K562 (cell line): ENCODE measurements around the gene EIF3I. TPM values are rescaled to one million over a fixed set of nuclear protein-coding genes. Genes with fewer than 3 reads are reported as not detected.

ENCODE experiments used
- GABPA ChIP-seq: fragments of 200-800 bp; sonication (Bioruptor generic); conservative IDR thresholded peaks from 2 replicates; pipeline ENCODE4 v1.6.1; 2016; ENCODE audit warnings: low read depth, missing genetic modification characterization, missing compliant biosample characterization
- KLF16 ChIP-seq: IDR thresholded peaks from 2 replicates; pipeline ENCODE4 v1.6.1; 2016; ENCODE audit warnings: antibody characterized with exemption
- MCM2 ChIP-seq: fragments of 450-650 bp; IDR thresholded peaks from 2 replicates; pipeline ENCODE4 v1.6.1; 2017; ENCODE audit warnings: low read depth, mild to moderate bottlenecking
- NR2C1 ChIP-seq, 2 experiments: fragments of 450-650 bp; IDR thresholded peaks; 2 replicates each; pipeline ENCODE4 v1.6.1; 2017; ENCODE audit warnings: mild to moderate bottlenecking in 2 of 2, antibody characterized with exemption in 1 of 2, inconsistent platforms in 1 of 2, missing compliant biosample characterization in 1 of 2, missing genetic modification characterization in 1 of 2
- NR4A1 ChIP-seq, 2 experiments: fragments of 250-450 bp in 1 of 2; fragments of 450-650 bp in 1 of 2; sonication (Bioruptor Pico) in 1 of 2; IDR thresholded peaks; 2 replicates each; pipeline versions ENCODE4 v1.4.0 to v1.6.1; 2016 to 2020; ENCODE audit warnings: mild to moderate bottlenecking in 2 of 2, missing compliant biosample characterization in 1 of 2, missing genetic modification characterization in 1 of 2, moderate library complexity in 1 of 2
- SMAD3 ChIP-seq: fragments of 450-650 bp; formaldehyde crosslinking; conservative IDR thresholded peaks from 2 replicates; pipeline ENCODE4 v1.4.0; 2020; ENCODE audit warnings: mild to moderate bottlenecking
- TFAM ChIP-seq: fragments of 250-450 bp; sonication (Bioruptor Pico); conservative IDR thresholded peaks from 2 replicates; pipeline ENCODE4 v1.5.0; 2021; ENCODE audit warnings: mild to moderate bottlenecking, moderate library complexity
- THRAP3 ChIP-seq: fragments of 450-650 bp; IDR thresholded peaks from 2 replicates; pipeline ENCODE4 v1.6.1; 2016; ENCODE audit warnings: mild to moderate bottlenecking, inconsistent platforms, borderline replicate concordance
- ZFP1 ChIP-seq: fragments of 450-650 bp; formaldehyde crosslinking; IDR thresholded peaks from 2 replicates; pipeline ENCODE4 v1.4.0; 2020; ENCODE audit warnings: mild to moderate bottlenecking, mixed read lengths
- ZNF133 ChIP-seq: fragments of 250-450 bp; sonication (Bioruptor Pico); IDR thresholded peaks from 2 replicates; pipeline ENCODE4 v1.4.0; 2020; ENCODE audit warnings: mild to moderate bottlenecking
- polyA plus RNA-seq, 8 experiments: library from polyadenylated mRNA; depleted of rRNA in 4 of 8; stranded (reverse) in 5 of 8; unstranded in 3 of 8; fragments of >200 nt; fragmentation: Nextera tagmentation in 2 of 8; fragmentation: Illumina TruSeq in 1 of 8; extraction: Ambion mirVana in 2 of 8; extraction: Trizol in 1 of 8; gene quantifications; 2 replicates each; pipeline versions ENCODE4 v1.2.1 to v1.2.3, GENCODE V29; 2011 to 2014; ENCODE audit warnings: inconsistent platforms in 1 of 8, missing spikeins in 1 of 8
- total RNA-seq, 7 experiments: library from RNA; depleted of rRNA in 6 of 7; stranded (reverse); fragments of >200 nt in 6 of 7; fragmentation: Illumina TruSeq in 2 of 7; extraction: Trizol in 2 of 7; gene quantifications; 2 replicates each; pipeline versions ENCODE4 v1.2.1 to v1.2.3, GENCODE V29; 2011 to 2021; ENCODE audit warnings: low replicate concordance in 1 of 7
- TF ChIP-seq, protein P1 (sequence below), 2 experiments: fragments of 450-650 bp; IDR thresholded peaks; 2 replicates each; pipeline ENCODE4 v1.6.1; 2016; ENCODE audit warnings: mild to moderate bottlenecking in 2 of 2, borderline replicate concordance in 1 of 2, low read depth in 1 of 2, moderate library complexity in 1 of 2
- TF ChIP-seq, protein P2 (sequence below): fragments of 450-650 bp; IDR thresholded peaks from 2 replicates; pipeline ENCODE4 v1.6.1; 2018; ENCODE audit not compliant: partially characterized antibody
- TF ChIP-seq, protein P3 (sequence below): fragments of 250-450 bp; sonication (Bioruptor Pico); IDR thresholded peaks from 2 replicates; pipeline ENCODE4 v1.4.0; 2020

EIF3I gene
- total and polyA plus RNA-seq, 9 of the 15 experiments (the other 6 are each of a cell fraction or from before 2014, with no cell fraction given): 414 to 1,526 (median 635) TPM

DNA sequence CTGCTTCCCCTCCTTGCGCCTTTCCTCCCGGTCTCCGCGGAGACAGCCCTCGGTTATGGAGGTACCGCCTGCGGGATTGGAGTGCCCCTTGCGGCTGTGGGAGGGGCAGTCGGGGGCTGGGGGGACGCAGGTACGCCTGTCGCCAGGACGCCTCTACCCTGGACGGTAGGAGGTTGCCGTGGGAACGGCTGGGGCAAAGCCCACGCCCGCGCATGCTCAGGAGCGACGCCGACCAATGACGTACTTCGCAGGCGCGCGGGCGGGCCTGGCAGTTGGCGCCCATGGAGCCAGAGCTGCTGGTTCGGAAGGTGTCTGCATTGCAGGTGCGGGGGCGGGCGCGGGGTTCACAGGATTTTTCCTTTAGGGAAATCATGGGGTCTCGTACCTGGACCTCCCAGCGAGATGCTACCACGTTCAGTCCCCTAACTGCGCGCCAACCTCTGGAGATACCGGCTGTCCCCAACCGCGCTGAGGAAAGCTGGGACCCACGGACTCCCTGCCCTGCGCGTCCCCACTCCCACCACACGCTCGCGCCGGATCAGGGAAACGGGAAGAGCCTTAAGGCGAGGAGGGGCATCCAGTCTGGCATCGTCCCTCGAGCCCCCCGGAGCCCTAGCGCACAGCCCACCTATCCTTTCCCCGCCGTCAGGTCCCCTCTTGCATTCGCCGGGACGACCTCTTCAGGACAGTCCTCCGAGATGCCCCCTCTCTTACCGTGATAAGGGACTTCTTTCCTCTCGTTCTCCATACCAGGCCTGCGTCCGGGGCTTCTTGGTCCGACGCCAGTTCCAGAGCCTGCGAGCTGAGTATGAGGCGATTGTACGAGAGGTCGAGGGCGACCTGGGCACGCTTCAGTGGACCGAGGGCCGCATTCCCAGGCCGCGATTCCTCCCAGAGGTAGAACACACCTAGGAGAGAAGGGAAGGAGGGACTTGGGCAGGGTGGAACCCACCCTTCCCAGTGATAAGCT lies 16.5 kb upstream of the EIF3I start, which contains the start of gene IQCC (continued):
- TF ChIP-seq, protein P1, sequence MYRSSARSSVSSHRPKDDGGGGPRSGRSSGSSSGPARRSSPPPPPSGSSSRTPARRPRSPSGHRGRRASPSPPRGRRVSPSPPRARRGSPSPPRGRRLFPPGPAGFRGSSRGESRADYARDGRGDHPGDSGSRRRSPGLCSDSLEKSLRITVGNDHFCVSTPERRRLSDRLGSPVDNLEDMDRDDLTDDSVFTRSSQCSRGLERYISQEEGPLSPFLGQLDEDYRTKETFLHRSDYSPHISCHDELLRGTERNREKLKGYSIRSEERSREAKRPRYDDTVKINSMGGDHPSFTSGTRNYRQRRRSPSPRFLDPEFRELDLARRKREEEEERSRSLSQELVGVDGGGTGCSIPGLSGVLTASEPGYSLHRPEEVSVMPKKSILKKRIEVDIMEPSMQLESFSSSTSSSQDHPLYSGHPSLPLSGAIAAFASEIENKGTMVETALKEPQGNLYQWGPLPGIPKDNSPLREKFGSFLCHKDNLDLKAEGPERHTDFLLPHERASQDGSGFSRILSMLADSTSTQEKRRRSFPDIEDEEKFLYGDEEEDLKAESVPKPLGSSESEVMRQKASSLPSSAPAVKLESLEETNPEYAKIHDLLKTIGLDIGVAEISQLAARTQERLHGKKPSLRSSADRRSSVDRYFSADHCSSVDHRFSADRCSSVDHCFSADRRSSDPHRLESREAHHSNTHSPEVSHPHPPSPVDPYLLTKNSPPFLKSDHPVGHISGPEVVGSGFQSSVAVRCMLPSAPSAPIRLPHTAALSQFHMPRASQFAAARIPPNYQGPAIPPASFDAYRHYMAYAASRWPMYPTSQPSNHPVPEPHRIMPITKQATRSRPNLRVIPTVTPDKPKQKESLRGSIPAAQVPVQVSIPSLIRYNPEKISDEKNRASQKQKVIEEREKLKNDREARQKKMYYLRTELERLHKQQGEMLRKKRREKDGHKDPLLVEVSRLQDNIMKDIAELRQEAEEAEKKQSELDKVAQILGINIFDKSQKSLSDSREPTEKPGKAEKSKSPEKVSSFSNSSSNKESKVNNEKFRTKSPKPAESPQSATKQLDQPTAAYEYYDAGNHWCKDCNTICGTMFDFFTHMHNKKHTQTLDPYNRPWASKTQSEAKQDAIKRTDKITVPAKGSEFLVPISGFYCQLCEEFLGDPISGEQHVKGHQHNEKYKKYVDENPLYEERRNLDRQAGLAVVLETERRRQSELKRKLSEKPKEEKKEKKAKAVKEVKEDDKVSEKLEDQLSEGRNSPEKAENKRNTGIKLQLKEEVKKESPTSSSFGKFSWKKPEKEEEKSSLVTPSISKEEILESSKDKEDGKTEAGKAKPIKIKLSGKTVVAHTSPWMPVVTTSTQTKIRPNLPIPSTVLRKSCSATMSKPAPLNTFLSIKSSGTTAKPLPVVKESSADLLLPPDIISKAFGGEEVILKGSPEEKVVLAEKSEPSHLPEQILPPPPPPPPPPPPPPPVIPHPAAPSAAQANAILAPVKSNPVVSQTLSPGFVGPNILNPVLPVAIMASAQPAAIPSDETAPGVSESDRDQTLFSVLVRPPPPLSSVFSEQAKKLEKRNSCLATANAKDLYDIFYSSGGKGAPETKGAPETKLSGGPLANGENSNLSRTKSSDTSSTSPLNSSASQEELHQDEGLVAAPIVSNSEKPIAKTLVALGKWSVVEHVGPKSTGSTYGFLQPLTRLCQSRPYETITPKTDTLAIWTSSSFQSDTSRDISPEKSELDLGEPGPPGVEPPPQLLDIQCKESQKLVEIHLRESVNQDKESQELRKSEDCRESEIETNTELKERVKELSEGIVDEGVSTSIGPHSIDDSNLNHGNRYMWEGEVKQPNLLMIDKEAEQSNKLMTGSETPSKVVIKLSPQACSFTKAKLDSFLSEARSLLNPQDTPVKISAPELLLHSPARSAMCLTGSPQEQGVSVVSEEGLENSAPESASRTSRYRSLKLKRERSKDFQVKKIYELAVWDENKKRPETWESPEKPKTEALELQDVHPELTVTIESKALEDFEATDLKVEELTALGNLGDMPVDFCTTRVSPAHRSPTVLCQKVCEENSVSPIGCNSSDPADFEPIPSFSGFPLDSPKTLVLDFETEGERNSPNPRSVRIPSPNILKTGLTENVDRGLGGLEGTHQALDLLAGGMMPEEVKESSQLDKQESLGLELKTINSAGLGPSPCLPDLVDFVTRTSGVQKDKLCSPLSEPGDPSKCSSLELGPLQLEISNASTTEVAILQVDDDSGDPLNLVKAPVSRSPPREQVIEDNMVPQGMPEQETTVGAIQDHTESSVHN (IDR thresholded peaks at IDR 0.05; ENCODE audit: borderline replicate concordance in 1 of 2, low read depth in 1 of 2): no peak
- TF ChIP-seq THRAP3: no peak
- TF ChIP-seq ZNF133: no peak
- TF ChIP-seq ZFP1 (CRISPR knock-in tag): no peak
- no peak for TF ChIP-seq GABPA (tag)
- no peak for TF ChIP-seq TFAM (CRISPR knock-in tag)
- no peak; the same call in 1 of the 2 replicates for TF ChIP-seq NR4A1 (CRISPR knock-in tag; IDR thresholded peaks at IDR 0.05)
- no peak for TF ChIP-seq NR4A1 (tag; IDR thresholded peaks at IDR 0.05)
- TF ChIP-seq, protein P2, sequence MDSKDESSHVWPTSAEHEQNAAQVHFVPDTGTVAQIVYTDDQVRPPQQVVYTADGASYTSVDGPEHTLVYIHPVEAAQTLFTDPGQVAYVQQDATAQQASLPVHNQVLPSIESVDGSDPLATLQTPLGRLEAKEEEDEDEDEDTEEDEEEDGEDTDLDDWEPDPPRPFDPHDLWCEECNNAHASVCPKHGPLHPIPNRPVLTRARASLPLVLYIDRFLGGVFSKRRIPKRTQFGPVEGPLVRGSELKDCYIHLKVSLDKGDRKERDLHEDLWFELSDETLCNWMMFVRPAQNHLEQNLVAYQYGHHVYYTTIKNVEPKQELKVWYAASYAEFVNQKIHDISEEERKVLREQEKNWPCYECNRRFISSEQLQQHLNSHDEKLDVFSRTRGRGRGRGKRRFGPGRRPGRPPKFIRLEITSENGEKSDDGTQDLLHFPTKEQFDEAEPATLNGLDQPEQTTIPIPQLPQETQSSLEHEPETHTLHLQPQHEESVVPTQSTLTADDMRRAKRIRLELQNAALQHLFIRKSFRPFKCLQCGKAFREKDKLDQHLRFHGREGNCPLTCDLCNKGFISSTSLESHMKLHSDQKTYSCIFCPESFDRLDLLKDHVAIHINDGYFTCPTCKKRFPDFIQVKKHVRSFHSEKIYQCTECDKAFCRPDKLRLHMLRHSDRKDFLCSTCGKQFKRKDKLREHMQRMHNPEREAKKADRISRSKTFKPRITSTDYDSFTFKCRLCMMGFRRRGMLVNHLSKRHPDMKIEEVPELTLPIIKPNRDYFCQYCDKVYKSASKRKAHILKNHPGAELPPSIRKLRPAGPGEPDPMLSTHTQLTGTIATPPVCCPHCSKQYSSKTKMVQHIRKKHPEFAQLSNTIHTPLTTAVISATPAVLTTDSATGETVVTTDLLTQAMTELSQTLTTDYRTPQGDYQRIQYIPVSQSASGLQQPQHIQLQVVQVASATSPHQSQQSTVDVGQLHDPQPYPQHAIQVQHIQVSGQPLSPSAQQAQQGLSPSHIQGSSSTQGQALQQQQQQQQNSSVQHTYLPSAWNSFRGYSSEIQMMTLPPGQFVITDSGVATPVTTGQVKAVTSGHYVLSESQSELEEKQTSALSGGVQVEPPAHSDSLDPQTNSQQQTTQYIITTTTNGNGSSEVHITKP: no peak
- no peak for TF ChIP-seq KLF16
- TF ChIP-seq SMAD3 (CRISPR knock-in tag): peak; percentile 9; the same call in 1 of the 2 replicates
- TF ChIP-seq, protein P3, sequence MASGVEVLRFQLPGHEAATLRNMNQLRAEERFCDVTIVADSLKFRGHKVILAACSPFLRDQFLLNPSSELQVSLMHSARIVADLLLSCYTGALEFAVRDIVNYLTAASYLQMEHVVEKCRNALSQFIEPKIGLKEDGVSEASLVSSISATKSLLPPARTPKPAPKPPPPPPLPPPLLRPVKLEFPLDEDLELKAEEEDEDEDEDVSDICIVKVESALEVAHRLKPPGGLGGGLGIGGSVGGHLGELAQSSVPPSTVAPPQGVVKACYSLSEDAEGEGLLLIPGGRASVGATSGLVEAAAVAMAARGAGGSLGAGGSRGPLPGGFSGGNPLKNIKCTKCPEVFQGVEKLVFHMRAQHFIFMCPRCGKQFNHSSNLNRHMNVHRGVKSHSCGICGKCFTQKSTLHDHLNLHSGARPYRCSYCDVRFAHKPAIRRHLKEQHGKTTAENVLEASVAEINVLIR: peak; percentile 92
- TF ChIP-seq MCM2: no peak
- TF ChIP-seq NR2C1 (IDR thresholded peaks at IDR 0.05): no peak
- TF ChIP-seq NR2C1 (tag; IDR thresholded peaks at IDR 0.05): no peak
